Stimulated activated naive CD8-positive, alpha-beta T cell treated with anti-CD3 and anti-CD28 coated beads, Interleukin-15, amount 100 ng/mL, for 72 hours (primary cell): ENCODE data around the gene TAF4B.

Experiments
- ATAC-seq: fragments of 150-1000 bp; cut with Tn5 transposase; 2 replicates; pipeline ENCODE4 v1.10.0; 2021; ENCODE audit warnings: mild to moderate bottlenecking, moderate library complexity
- DNase-seq, 2 donors: peaks; one replicate each; pipeline ENCODE4 v3.0.0; 2021 to 2022
- H3K27ac Mint-ChIP-seq, 2 donors: one replicate each; pipeline ENCODE4 v1.8.0; 2022; ENCODE audit warnings: mild to moderate bottlenecking in 2 of 2, mixed read lengths in 2 of 2, moderate library complexity in 2 of 2
- H3K27me3 Mint-ChIP-seq: one replicate; pipeline ENCODE4 v1.8.0; 2022; ENCODE audit warnings: mixed read lengths
- H3K4me1 Mint-ChIP-seq: one replicate; pipeline ENCODE4 v1.8.0; 2022; ENCODE audit warnings: mild to moderate bottlenecking, mixed read lengths
- H3K4me3 Mint-ChIP-seq, 2 donors: one replicate each; pipeline ENCODE4 v1.8.0; 2022; ENCODE audit warnings: mild to moderate bottlenecking in 2 of 2, mixed read lengths in 2 of 2, moderate library complexity in 1 of 2
- H3K9me3 Mint-ChIP-seq, 2 donors: one replicate each; pipeline ENCODE4 v1.8.0; 2022; ENCODE audit warnings: mixed read lengths in 2 of 2

The TAF4B gene

GRCh38 chr18:26317398-26317797 is 91.2 kb downstream of the TAF4B start:
- no peaks in the 10 kb centered on the region for H3K4me1 Mint-ChIP-seq
- DNase-seq = no peak
- ATAC-seq = no peak
- H3K27me3 Mint-ChIP-seq = no peaks in the 10 kb centered on the region
- no peak overlapping the region for H3K4me3 Mint-ChIP-seq
- H3K27ac Mint-ChIP-seq = no peak overlapping the region
- H3K9me3 Mint-ChIP-seq = no peaks in the 10 kb centered on the region

- Mint-ChIP-seq H3K4me1 (peaks cover 6% of the 10 kb centered on the region), H3K4me3 (no peak overlapping the region), H3K9me3 (no peaks in the 10 kb centered on the region), H3K27ac (no peak overlapping the region), H3K27me3 (no peaks in the 10 kb centered on the region)
- no peak for ATAC-seq
- DNase-seq = no peak
Observed at GRCh38 chr18:26320686-26321085, 94.4 kb downstream of the TAF4B start.

GRCh38 chr18:26322890-26323653 is 96.8 kb downstream of the TAF4B start:
- DNase-seq = no peak
- no peak for ATAC-seq
- Mint-ChIP-seq H3K4me3 (no peak overlapping the region), H3K4me1 (peaks cover 6% of the 10 kb centered on the region), H3K9me3 (no peaks in the 10 kb centered on the region), H3K27me3 (no peaks in the 10 kb centered on the region), H3K27ac (peak overlapping the region in 1 of 2 donors; percentile 13)

GRCh38 chr18:26325771-26326170 is 99.5 kb downstream of the TAF4B start:
- Mint-ChIP-seq H3K27ac (no peak overlapping the region), H3K4me1 (peaks cover 6% of the 10 kb centered on the region), H3K27me3 (no peaks in the 10 kb centered on the region), H3K4me3 (no peak overlapping the region), H3K9me3 (no peaks in the 10 kb centered on the region)
- no peak for ATAC-seq
- no peak for DNase-seq

GRCh38 chr18:26327062-26327461 is 100.8 kb downstream of the TAF4B start:
- no peaks in the 10 kb centered on the region for H3K27me3 Mint-ChIP-seq

GRCh38 chr18:26332991-26333390 is 106.7 kb downstream of the TAF4B start:
- H3K4me3 Mint-ChIP-seq = no peak overlapping the region
- DNase-seq (no peak), ATAC-seq (no peak)
- H3K9me3 Mint-ChIP-seq = no peaks in the 10 kb centered on the region
- H3K27ac Mint-ChIP-seq = peak overlapping the region in 1 of 2 donors; percentile 1
- H3K27me3 Mint-ChIP-seq = no peaks in the 10 kb centered on the region
- no peaks in the 10 kb centered on the region for H3K4me1 Mint-ChIP-seq

More at GRCh38 chr18:26327062-26327461, 100.8 kb downstream of the TAF4B start:
- ATAC-seq (no peak), DNase-seq (no peak)
- H3K27ac Mint-ChIP-seq = no peak overlapping the region
- no peak overlapping the region for H3K4me3 Mint-ChIP-seq
- H3K9me3 Mint-ChIP-seq = no peaks in the 10 kb centered on the region
- peaks cover 6% of the 10 kb centered on the region for H3K4me1 Mint-ChIP-seq

- ATAC-seq (no peak), DNase-seq (no peak)
- H3K27ac Mint-ChIP-seq = no peak overlapping the region
- no peaks in the 10 kb centered on the region for H3K9me3 Mint-ChIP-seq
- H3K4me1 Mint-ChIP-seq = no peaks in the 10 kb centered on the region
- H3K27me3 Mint-ChIP-seq = no peaks in the 10 kb centered on the region
- no peak overlapping the region for H3K4me3 Mint-ChIP-seq
Observed at GRCh38 chr18:26335156-26335555, 108.9 kb downstream of the TAF4B start.

GRCh38 chr18:26335571-26336487 is 109.6 kb downstream of the TAF4B start:
- Mint-ChIP-seq H3K27me3 (no peaks in the 10 kb centered on the region), H3K4me3 (no peak overlapping the region), H3K9me3 (no peaks in the 10 kb centered on the region), H3K27ac (peak overlapping the region in 1 of 2 donors; percentile 21), H3K4me1 (no peaks in the 10 kb centered on the region)
- no peak for DNase-seq
- ATAC-seq = no peak

GRCh38 chr18:26336572-26336971 is 110.3 kb downstream of the TAF4B start:
- Mint-ChIP-seq H3K4me1 (no peaks in the 10 kb centered on the region), H3K9me3 (no peaks in the 10 kb centered on the region), H3K4me3 (no peak overlapping the region), H3K27me3 (no peaks in the 10 kb centered on the region), H3K27ac (no peak overlapping the region)
- DNase-seq (no peak), ATAC-seq (no peak)

- no peak overlapping the region for H3K27ac Mint-ChIP-seq
- no peak for ATAC-seq
Observed at GRCh38 chr18:26342646-26343045, 116.4 kb downstream of the TAF4B start.

GRCh38 chr18:26350961-26351360 is 124.7 kb downstream of the TAF4B start:
- Mint-ChIP-seq H3K4me1 (no peaks in the 10 kb centered on the region), H3K4me3 (no peak overlapping the region), H3K27me3 (no peaks in the 10 kb centered on the region), H3K9me3 (peaks cover 12 to 35% of the 10 kb centered on the region in 2 donors), H3K27ac (no peak overlapping the region)
- ATAC-seq (no peak), DNase-seq (no peak)

More at GRCh38 chr18:26342646-26343045, 116.4 kb downstream of the TAF4B start:
- Mint-ChIP-seq H3K9me3 (peaks cover 17 to 25% of the 10 kb centered on the region in 2 donors), H3K4me3 (no peak overlapping the region), H3K27me3 (no peaks in the 10 kb centered on the region), H3K4me1 (no peaks in the 10 kb centered on the region)
- no peak for DNase-seq

- H3K4me3 Mint-ChIP-seq = no peak overlapping the region
- peaks cover 0 to 2% of the 10 kb centered on the region in 2 donors for H3K9me3 Mint-ChIP-seq
- no peaks in the 10 kb centered on the region for H3K4me1 Mint-ChIP-seq
- H3K27me3 Mint-ChIP-seq = no peaks in the 10 kb centered on the region
- no peak overlapping the region for H3K27ac Mint-ChIP-seq
- ATAC-seq = no peak
- no peak for DNase-seq
Observed at GRCh38 chr18:26356045-26356785, 130.0 kb downstream of the TAF4B start.

GRCh38 chr18:26357960-26358359 is 131.7 kb downstream of the TAF4B start:
- Mint-ChIP-seq H3K4me1 (no peaks in the 10 kb centered on the region), H3K27me3 (no peaks in the 10 kb centered on the region), H3K9me3 (no peaks in the 10 kb centered on the region), H3K4me3 (no peak overlapping the region), H3K27ac (no peak overlapping the region)
- DNase-seq (no peak), ATAC-seq (no peak)

- DNase-seq (no peak), ATAC-seq (no peak)
- no peak overlapping the region for H3K27ac Mint-ChIP-seq
- H3K9me3 Mint-ChIP-seq = no peaks in the 10 kb centered on the region
- H3K4me1 Mint-ChIP-seq = no peaks in the 10 kb centered on the region
- no peak overlapping the region for H3K4me3 Mint-ChIP-seq
- H3K27me3 Mint-ChIP-seq = no peaks in the 10 kb centered on the region
Observed at GRCh38 chr18:26362021-26362420, 135.8 kb downstream of the TAF4B start.

GRCh38 chr18:26367425-26367824 is 141.2 kb downstream of the TAF4B start:
- ATAC-seq = no peak
- DNase-seq = no peak
- Mint-ChIP-seq H3K27me3 (no peaks in the 10 kb centered on the region), H3K9me3 (no peaks in the 10 kb centered on the region), H3K4me3 (no peak overlapping the region), H3K4me1 (no peaks in the 10 kb centered on the region), H3K27ac (no peak overlapping the region)
